Stimulated activated CD8-positive, alpha-beta memory T cell treated with anti-CD3 and anti-CD28 coated beads, Interleukin-7, amount 100 ng/mL, for 24 hours (primary cell): Measurements from ENCODE around the gene MDFIC.

Experiments used
- DNase-seq: peaks from one replicate; pipeline ENCODE4 v3.0.0-alpha.2; 2020; ENCODE audit warnings: low read depth

MDFIC gene

GRCh38 chr7:114952296-114952695 lies 30.4 kb downstream of the MDFIC start:
- DNase-seq, result no peak

- DNase-seq, result no peak
These were observed 31.8 kb downstream of the MDFIC start for GRCh38 chr7:114953724-114954123.

GRCh38 chr7:114956702-114957101 lies 34.8 kb downstream of the MDFIC start:
- no peak for DNase-seq

GRCh38 chr7:114957444-114957843 lies 35.5 kb downstream of the MDFIC start:
- no peak for DNase-seq

GRCh38 chr7:114959931-114960330 lies 38.0 kb downstream of the MDFIC start:
- DNase-seq, result no peak

GRCh38 chr7:114962441-114962840 lies 40.5 kb downstream of the MDFIC start:
- no peak for DNase-seq

GRCh38 chr7:114966156-114966555 lies 44.3 kb downstream of the MDFIC start:
- DNase-seq, result no peak

- DNase-seq, result no peak
These were observed 47.2 kb downstream of the MDFIC start for GRCh38 chr7:114969096-114969495.

- no peak for DNase-seq
These were observed 48.4 kb downstream of the MDFIC start for GRCh38 chr7:114970308-114970707.

GRCh38 chr7:114970732-114971131 lies 48.8 kb downstream of the MDFIC start:
- no peak for DNase-seq

GRCh38 chr7:114972567-114972966 lies 50.7 kb downstream of the MDFIC start:
- no peak for DNase-seq

GRCh38 chr7:114973147-114973546 lies 51.3 kb downstream of the MDFIC start:
- DNase-seq, result no peak

- DNase-seq, result no peak
These were observed 53.5 kb downstream of the MDFIC start for GRCh38 chr7:114975401-114975800.

- no peak for DNase-seq
These were observed 54.8 kb downstream of the MDFIC start for GRCh38 chr7:114976666-114977065.

GRCh38 chr7:114977277-114977676 lies 55.4 kb downstream of the MDFIC start:
- no peak for DNase-seq

- DNase-seq, result no peak
These were observed 57.5 kb downstream of the MDFIC start for GRCh38 chr7:114979388-114979787.

- no peak for DNase-seq
These were observed 58.1 kb downstream of the MDFIC start for GRCh38 chr7:114979803-114980507.

- no peak for DNase-seq
These were observed 59.4 kb downstream of the MDFIC start for GRCh38 chr7:114981323-114981722.

GRCh38 chr7:114985116-114985715 lies 63.3 kb downstream of the MDFIC start:
- no peak for DNase-seq

- DNase-seq, result no peak
These were observed 64.6 kb downstream of the MDFIC start for GRCh38 chr7:114986190-114987180.

GRCh38 chr7:114988026-114988425 lies 66.1 kb downstream of the MDFIC start:
- no peak for DNase-seq

GRCh38 chr7:114988755-114989375 lies 67.0 kb downstream of the MDFIC start:
- no peak for DNase-seq
